GM12891 (cell line): Measurements from ENCODE around the gene CHST8.

Experiments
- POLR2A ChIP-seq: IDR thresholded peaks from 2 replicates; pipeline ENCODE4 v1.6.1; 2011; ENCODE audit warnings: low read depth, low read length, control low read depth
- POLR2AphosphoS5 ChIP-seq: IDR thresholded peaks from 2 replicates; pipeline ENCODE4 v1.6.1; 2011; ENCODE audit warnings: low read depth, low read length, control low read depth
- POU2F2 ChIP-seq: IDR thresholded peaks from 2 replicates; pipeline ENCODE4 v1.6.1; 2011; ENCODE audit warnings: low read depth, mild to moderate bottlenecking, control low read depth, low read length, moderate library complexity
- SPI1 ChIP-seq: IDR thresholded peaks from 2 replicates; pipeline ENCODE4 v1.6.1; 2011; ENCODE audit warnings: low read depth, low read length, control low read depth
- TAF1 ChIP-seq: IDR thresholded peaks from 2 replicates; pipeline ENCODE4 v1.6.1; 2011; ENCODE audit warnings: low read depth, low read length, control low read depth

- TF ChIP-seq TAF1 (no peak), POLR2AphosphoS5 (no peak), POU2F2 (no peak), POLR2A (no peak), SPI1 (no peak)
Observed at GRCh38 chr19:33590224-33590623, 31.5 kb upstream of the CHST8 start.
